GM12801 (cell line): ENCODE results near the gene KCNK13.

ENCODE experiments used
- TF ChIP-seq, protein P1 (sequence below): IDR thresholded peaks from one replicate; pipeline ENCODE4 v1.5.1; 2011; ENCODE audit warnings: control low read depth; ENCODE audit not compliant: insufficient read length; ENCODE audit errors: extremely low read depth

KCNK13 gene

DNA sequence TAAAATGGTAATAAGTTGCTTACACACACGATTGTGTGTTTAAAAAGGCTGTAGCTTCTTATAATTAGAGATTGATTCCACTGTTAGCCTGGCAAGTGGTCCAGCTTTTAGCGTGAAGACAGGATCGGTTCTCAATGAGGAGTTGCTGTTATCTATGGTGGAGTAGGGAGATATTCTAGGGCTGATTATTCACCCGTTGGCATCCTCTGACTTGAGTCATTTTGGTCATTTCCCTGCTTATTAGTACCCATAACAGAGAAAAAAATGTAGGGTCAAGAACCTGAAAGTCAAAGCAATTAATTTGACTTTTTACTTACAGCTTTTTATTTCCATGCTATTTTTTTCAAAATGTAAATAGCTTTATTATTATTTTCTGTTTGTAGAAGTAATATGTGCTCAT lies 76.0 kb downstream of the KCNK13 start:
- TF ChIP-seq, protein P1, sequence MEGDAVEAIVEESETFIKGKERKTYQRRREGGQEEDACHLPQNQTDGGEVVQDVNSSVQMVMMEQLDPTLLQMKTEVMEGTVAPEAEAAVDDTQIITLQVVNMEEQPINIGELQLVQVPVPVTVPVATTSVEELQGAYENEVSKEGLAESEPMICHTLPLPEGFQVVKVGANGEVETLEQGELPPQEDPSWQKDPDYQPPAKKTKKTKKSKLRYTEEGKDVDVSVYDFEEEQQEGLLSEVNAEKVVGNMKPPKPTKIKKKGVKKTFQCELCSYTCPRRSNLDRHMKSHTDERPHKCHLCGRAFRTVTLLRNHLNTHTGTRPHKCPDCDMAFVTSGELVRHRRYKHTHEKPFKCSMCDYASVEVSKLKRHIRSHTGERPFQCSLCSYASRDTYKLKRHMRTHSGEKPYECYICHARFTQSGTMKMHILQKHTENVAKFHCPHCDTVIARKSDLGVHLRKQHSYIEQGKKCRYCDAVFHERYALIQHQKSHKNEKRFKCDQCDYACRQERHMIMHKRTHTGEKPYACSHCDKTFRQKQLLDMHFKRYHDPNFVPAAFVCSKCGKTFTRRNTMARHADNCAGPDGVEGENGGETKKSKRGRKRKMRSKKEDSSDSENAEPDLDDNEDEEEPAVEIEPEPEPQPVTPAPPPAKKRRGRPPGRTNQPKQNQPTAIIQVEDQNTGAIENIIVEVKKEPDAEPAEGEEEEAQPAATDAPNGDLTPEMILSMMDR, result no peak

- TF ChIP-seq, protein P1, result no peak
Observed at GRCh38 chr14:90139199-90139598, 77.4 kb downstream of the KCNK13 start.

DNA sequence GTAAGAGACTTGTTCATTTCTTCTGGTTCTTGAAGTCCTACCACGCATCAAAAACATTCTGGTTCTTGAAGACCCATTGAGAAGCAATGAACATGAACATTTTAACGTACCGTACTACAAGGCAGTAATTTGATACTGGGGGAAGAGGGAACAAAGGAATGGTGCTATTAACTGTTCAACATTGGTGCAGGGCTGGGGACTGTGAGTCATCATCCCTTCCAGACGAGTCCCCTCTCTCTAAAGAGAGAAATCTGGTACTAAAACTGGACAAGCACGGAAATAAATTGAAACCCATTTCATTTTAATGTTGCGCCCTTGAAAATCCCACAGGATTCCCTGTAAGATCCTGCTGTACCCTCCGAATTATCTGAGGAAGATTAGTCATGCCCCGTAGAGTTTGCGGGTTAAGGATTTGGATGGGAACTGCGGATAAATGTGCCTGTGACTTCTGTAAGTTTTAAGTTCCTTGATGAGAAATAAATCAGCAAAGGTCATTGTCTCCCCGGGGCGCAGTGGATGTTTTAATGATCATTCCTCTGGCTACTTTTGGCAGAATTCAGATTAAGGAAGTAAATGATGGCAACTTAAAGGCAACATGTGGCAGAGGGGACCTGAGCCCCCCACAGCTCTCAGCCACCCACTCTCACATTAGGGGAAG lies 78.6 kb downstream of the KCNK13 start:
- TF ChIP-seq, protein P1, result no peak

- TF ChIP-seq, protein P1, result no peak
Observed at GRCh38 chr14:90140956-90141316, 79.1 kb downstream of the KCNK13 start.

DNA sequence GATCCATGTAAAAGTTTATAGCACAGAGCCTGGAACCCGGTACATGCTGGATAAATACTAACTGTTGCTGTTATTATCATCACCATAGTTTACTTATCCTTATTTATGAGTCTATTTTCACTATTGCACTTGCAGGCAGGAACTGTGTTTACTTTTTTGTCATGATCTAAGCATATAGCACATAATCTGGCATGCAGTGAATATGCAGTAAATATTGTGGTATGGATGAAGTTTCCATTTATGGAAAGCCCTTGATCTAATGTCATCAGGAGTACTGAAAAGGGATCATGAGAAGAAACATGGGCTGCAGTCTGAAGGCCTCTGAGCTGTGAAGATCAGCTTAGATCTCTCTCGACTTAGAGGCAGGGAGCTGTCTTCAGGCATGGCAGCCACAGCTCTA lies 91.6 kb downstream of the KCNK13 start:
- TF ChIP-seq, protein P1, result no peak

- TF ChIP-seq, protein P1, result no peak
Observed at GRCh38 chr14:90154110-90154509, 92.3 kb downstream of the KCNK13 start.

- TF ChIP-seq, protein P1, result no peak
Observed at GRCh38 chr14:90159146-90159545, 97.4 kb downstream of the KCNK13 start.
